Hair follicular keratinocyte (primary cell): ENCODE data around the gene DAAM2. TPM values are rescaled to one million over a fixed set of nuclear protein-coding genes. Genes with fewer than 3 reads are reported as not detected.

Experiments
- total RNA-seq: library from RNA; depleted of rRNA; stranded (reverse); fragments of >200 nt; gene quantifications from 2 replicates; pipeline ENCODE4 v1.2.3, GENCODE V29; 2015

Gene DAAM2
- total RNA-seq = 0.16 and 0.27 TPM in 2 replicates

GRCh38 chr6:39791850-39792539 is at the start of gene DAAM2:
Gene DAAM2, plus strand, starts transcription at chr6:39792376. Its CDS starts 63,927 bp downstream, at chr6:39856303.

GRCh38 chr6:39934131-39934757 is 142.1 kb downstream of the DAAM2 start, which contains the start of gene MOCS1:
Gene MOCS1, minus strand, starts transcription at chr6:39934462. Its CDS starts 45 bp downstream, at chr6:39934417.

Other genes starting within 250 kb of the DAAM2 start
- 0.16 and 1.2 TPM in 2 replicates for gene KIF6, start 67.0 kb upstream of the DAAM2 start, total RNA-seq
- 6.2 and 7.4 TPM in 2 replicates for gene MOCS1, start 142.1 kb downstream of the DAAM2 start, total RNA-seq